ENCODE data around the gene PSMA4.

The PSMA4 gene

DNA sequence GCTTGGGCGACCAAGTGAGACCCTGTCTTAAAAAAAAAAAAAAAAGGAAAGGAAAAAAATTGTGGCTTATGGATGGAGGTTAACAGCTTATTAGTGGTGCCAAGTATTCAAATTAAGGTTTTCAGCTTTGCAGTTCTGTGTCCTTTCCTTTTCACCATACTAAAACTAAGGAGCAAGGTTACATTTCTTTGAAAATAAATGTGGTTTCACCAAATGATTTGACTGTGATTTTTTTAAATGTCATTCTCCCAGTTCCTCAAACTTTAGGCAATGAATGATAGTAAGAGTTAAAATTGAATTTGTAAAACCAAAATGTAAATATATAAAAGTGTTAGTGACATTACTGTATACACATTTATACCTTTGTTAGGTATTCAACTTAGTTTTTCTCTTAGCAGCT lies 34.7 kb downstream of the PSMA4 start:
- Histone ChIP-seq H3K79me2 (no peaks in the 10 kb centered on the region), H3K9me3 (ENCODE audit: control insufficient read depth, low read length) (no peaks in the 10 kb centered on the region), H3K4me2 (ENCODE audit: low read length) (no peak overlapping the region), H3K27me3 (ENCODE audit: control insufficient read depth, insufficient read depth, low read length) (no peaks in the 10 kb centered on the region), H3K4me1 (no peaks in the 10 kb centered on the region), H3K9ac (no peak overlapping the region), H3K4me3 (ENCODE audit: low read depth, low read length) (no peak overlapping the region), H3K27ac (no peak overlapping the region), H2AFZ (no peak overlapping the region), H3K36me3 (ENCODE audit: control insufficient read depth, insufficient read depth, low read length) (no peaks in the 10 kb centered on the region)
- TF ChIP-seq, protein P1, sequence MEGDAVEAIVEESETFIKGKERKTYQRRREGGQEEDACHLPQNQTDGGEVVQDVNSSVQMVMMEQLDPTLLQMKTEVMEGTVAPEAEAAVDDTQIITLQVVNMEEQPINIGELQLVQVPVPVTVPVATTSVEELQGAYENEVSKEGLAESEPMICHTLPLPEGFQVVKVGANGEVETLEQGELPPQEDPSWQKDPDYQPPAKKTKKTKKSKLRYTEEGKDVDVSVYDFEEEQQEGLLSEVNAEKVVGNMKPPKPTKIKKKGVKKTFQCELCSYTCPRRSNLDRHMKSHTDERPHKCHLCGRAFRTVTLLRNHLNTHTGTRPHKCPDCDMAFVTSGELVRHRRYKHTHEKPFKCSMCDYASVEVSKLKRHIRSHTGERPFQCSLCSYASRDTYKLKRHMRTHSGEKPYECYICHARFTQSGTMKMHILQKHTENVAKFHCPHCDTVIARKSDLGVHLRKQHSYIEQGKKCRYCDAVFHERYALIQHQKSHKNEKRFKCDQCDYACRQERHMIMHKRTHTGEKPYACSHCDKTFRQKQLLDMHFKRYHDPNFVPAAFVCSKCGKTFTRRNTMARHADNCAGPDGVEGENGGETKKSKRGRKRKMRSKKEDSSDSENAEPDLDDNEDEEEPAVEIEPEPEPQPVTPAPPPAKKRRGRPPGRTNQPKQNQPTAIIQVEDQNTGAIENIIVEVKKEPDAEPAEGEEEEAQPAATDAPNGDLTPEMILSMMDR (IDR thresholded peaks at IDR 0.05) = no peak

DNA sequence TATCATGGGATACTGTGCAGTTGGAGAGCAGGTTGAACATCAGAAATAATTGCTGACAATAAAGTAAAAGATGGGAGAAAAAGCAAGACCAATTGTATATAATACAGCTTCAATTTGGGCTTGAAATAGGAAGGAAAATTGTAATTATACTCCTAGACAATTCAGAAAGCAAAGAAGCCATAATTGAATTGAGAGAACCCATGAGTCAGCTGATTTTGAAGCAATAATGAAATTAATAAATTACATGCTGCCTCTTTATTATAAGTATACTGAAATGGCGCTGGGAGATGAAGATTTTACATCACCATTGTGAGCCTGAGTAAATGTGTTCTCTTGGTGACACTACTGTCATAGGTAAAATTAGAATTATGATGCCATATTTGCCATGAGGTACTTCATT lies 57.3 kb downstream of the PSMA4 start:
- Histone ChIP-seq H3K36me3 (ENCODE audit: control insufficient read depth, insufficient read depth, low read length) (no peaks in the 10 kb centered on the region), H3K4me2 (ENCODE audit: low read length) (no peak overlapping the region), H3K79me2 (no peaks in the 10 kb centered on the region), H3K4me1 (no peaks in the 10 kb centered on the region), H3K27me3 (ENCODE audit: control insufficient read depth, insufficient read depth, low read length) (no peaks in the 10 kb centered on the region), H3K4me3 (ENCODE audit: low read depth, low read length) (no peak overlapping the region), H3K9ac (no peak overlapping the region), H3K27ac (no peak overlapping the region), H2AFZ (no peak overlapping the region), H3K9me3 (ENCODE audit: control insufficient read depth, low read length) (no peaks in the 10 kb centered on the region)
- TF ChIP-seq, protein P1 (IDR thresholded peaks at IDR 0.05) = no peak

DNA sequence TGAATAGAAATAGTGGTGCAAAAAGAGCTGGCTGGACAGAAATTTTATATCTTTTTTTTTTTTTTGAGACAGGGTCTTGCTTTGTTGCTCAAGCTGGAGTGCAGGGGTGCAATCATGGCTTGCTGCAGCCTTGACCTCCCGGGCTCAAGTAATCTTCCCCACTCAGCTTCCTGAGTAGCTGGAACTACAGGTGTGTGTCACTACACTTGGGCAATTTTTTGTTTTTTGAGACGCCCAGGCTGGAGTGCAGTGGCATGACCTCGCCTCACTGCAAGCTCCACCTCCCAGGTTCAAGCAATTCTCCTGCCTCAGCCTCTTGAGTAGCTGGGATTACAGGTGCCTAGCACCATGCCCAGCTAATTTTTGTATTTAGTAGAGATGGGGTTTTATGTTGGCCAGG lies 58.1 kb downstream of the PSMA4 start:
- no peak overlapping the region for H3K27ac ChIP-seq
- no peaks in the 10 kb centered on the region for H3K79me2 ChIP-seq
- no peak overlapping the region for H2AFZ ChIP-seq
- H3K9me3 ChIP-seq (ENCODE audit: control insufficient read depth, low read length) = no peaks in the 10 kb centered on the region
- H3K4me1 ChIP-seq = no peaks in the 10 kb centered on the region
- no peak overlapping the region for H3K4me2 ChIP-seq (ENCODE audit: low read length)
- H3K9ac ChIP-seq = no peak overlapping the region
- H3K4me3 ChIP-seq (ENCODE audit: low read depth, low read length) = no peak overlapping the region
- H3K27me3 ChIP-seq (ENCODE audit: control insufficient read depth, insufficient read depth, low read length) = no peaks in the 10 kb centered on the region
- TF ChIP-seq, protein P1 (IDR thresholded peaks at IDR 0.05) = no peak
- H3K36me3 ChIP-seq (ENCODE audit: control insufficient read depth, insufficient read depth, low read length) = no peaks in the 10 kb centered on the region

DNA sequence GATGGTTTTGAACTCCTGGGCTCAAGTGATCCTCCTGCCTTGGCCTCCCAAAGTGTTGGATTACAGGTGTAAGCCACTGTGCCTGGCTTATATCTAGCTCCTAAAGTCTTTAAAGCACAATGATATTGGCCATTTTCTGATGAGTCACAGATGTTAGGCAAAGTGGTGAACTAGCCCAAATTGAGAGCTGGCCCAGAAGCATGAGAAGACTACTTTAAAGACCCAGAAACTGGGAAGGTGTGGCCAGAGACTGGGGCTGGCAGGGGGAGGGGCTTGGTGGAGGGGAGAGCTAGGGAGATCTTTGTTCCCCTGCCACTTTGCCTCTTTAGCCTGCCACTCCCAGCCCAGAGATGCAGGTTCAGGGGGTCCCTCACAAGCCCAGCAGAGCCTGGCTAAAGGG lies 58.9 kb downstream of the PSMA4 start:
- Histone ChIP-seq H3K4me2 (ENCODE audit: low read length) (no peak overlapping the region), H3K9ac (no peak overlapping the region), H3K4me1 (no peaks in the 10 kb centered on the region), H3K9me3 (ENCODE audit: control insufficient read depth, low read length) (no peaks in the 10 kb centered on the region), H2AFZ (no peak overlapping the region), H3K27ac (no peak overlapping the region), H3K79me2 (no peaks in the 10 kb centered on the region), H3K27me3 (ENCODE audit: control insufficient read depth, insufficient read depth, low read length) (no peaks in the 10 kb centered on the region), H3K4me3 (ENCODE audit: low read depth, low read length) (no peak overlapping the region), H3K36me3 (ENCODE audit: control insufficient read depth, insufficient read depth, low read length) (no peaks in the 10 kb centered on the region)
- TF ChIP-seq, protein P1 (IDR thresholded peaks at IDR 0.05) = no peak
